Loucy (cell line): ENCODE results near the gene ADAMTS7.
"Not testable (repeated sequence)": the region's sequence is repeated elsewhere in the genome, so short reads cannot be mapped to it uniquely, and the experiment has no call there.

Source experiments
- H2AFZ ChIP-seq: fragments of 200-600 bp; sonication (generic); 2 replicates; pipeline ENCODE4 v1.6.0; 2016; ENCODE audit warnings: antibody characterized with exemption, mild to moderate bottlenecking, low read length, moderate library complexity
- H3F3A ChIP-seq: fragments of 200-600 bp; 2 replicates; pipeline ENCODE4 v1.6.0; 2016; ENCODE audit warnings: antibody characterized with exemption, low read depth, mild to moderate bottlenecking
- H3K27me3 ChIP-seq: fragments of 200-600 bp; sonication (generic); 2 replicates; pipeline ENCODE4 v1.6.1; 2014; ENCODE audit warnings: low read length, mild to moderate bottlenecking; ENCODE audit not compliant: insufficient read depth, poor library complexity, severe bottlenecking
- H3K36me3 ChIP-seq: fragments of 200-600 bp; sonication (generic); 2 replicates; pipeline ENCODE4 v1.6.1; 2016; ENCODE audit warnings: low read length; ENCODE audit not compliant: insufficient read depth
- H3K4me1 ChIP-seq: fragments of 200-600 bp; sonication (generic); 2 replicates; pipeline ENCODE4 v1.5.1; 2014; ENCODE audit warnings: low read length, mild to moderate bottlenecking; ENCODE audit not compliant: insufficient read depth, poor library complexity, severe bottlenecking
- H3K4me2 ChIP-seq: fragments of 200-600 bp; sonication (generic); 2 replicates; pipeline ENCODE4 v1.6.0; 2014; ENCODE audit warnings: antibody characterized with exemption, low read length, low read depth, mild to moderate bottlenecking; ENCODE audit not compliant: poor library complexity, severe bottlenecking
- H3K4me3 ChIP-seq: fragments of 200-600 bp; sonication (generic); 2 replicates; pipeline ENCODE4 v1.5.1; 2014; ENCODE audit warnings: low read length, mild to moderate bottlenecking, mixed read lengths; ENCODE audit not compliant: poor library complexity, severe bottlenecking
- H3K79me2 ChIP-seq: fragments of 200-600 bp; sonication (generic); 2 replicates; pipeline ENCODE4 v1.6.1; 2014; ENCODE audit warnings: low read length; ENCODE audit not compliant: insufficient read depth
- H3K9ac ChIP-seq: fragments of 200-600 bp; sonication (generic); 2 replicates; pipeline ENCODE4 v1.6.0; 2014; ENCODE audit warnings: mild to moderate bottlenecking, low read depth, low read length, moderate library complexity; ENCODE audit not compliant: poor library complexity, severe bottlenecking
- H3K9me2 ChIP-seq: fragments of 200-600 bp; sonication (generic); replicated peaks from 2 replicates; pipeline ENCODE4 v1.6.1; 2016; ENCODE audit warnings: low read depth, low read length, mixed read lengths
- H3K9me3 ChIP-seq: fragments of 200-600 bp; sonication (generic); 2 replicates; pipeline ENCODE4 v1.6.1; 2014; ENCODE audit warnings: mild to moderate bottlenecking, antibody characterized with exemption, low read length, low read depth; ENCODE audit not compliant: insufficient read depth
- H4K20me1 ChIP-seq: fragments of 200-600 bp; sonication (generic); 2 replicates; pipeline ENCODE4 v1.6.0; 2014; ENCODE audit warnings: antibody characterized with exemption, low read length, mild to moderate bottlenecking; ENCODE audit not compliant: insufficient read depth, poor library complexity, severe bottlenecking
- CTCF ChIP-seq: fragments of 200-600 bp; sonication (generic); conservative IDR thresholded peaks from 2 replicates; pipeline ENCODE4 v1.5.1; 2014; ENCODE audit warnings: mild to moderate bottlenecking, antibody characterized with exemption, low read length
- EZH2phosphoT487 ChIP-seq: fragments of 200-600 bp; IDR thresholded peaks from 2 replicates; pipeline ENCODE4 v1.6.1; 2018; ENCODE audit warnings: antibody characterized with exemption, mild to moderate bottlenecking, moderate library complexity, borderline replicate concordance

ADAMTS7 gene

GRCh38 chr15:78797951-78798350 lies 13.3 kb downstream of the ADAMTS7 start:
- H3K4me1 ChIP-seq: no peaks in the 10 kb centered on the region
- H3K79me2 ChIP-seq: no peaks in the 10 kb centered on the region
- no peaks in the 10 kb centered on the region for H3K9me3 ChIP-seq
- no peak overlapping the region for H3K4me3 ChIP-seq
- no peak overlapping the region for H3K4me2 ChIP-seq
- H3K36me3 ChIP-seq: no peaks in the 10 kb centered on the region
- no peaks in the 10 kb centered on the region for H4K20me1 ChIP-seq
- TF ChIP-seq CTCF (no peak), EZH2phosphoT487 (no peak)
- H3K27me3 ChIP-seq: no peaks in the 10 kb centered on the region
- H3K9ac ChIP-seq: no peak overlapping the region
- no peaks in the 10 kb centered on the region for H3F3A ChIP-seq
- H3K9me2 ChIP-seq: no peaks in the 10 kb centered on the region
- no peak overlapping the region for H2AFZ ChIP-seq

GRCh38 chr15:78796510-78796909 lies 14.8 kb downstream of the ADAMTS7 start:
- Histone ChIP-seq H3K79me2 (no peaks in the 10 kb centered on the region), H3K4me1 (no peaks in the 10 kb centered on the region), H4K20me1 (no peaks in the 10 kb centered on the region), H3F3A (no peaks in the 10 kb centered on the region), H3K4me2 (no peak overlapping the region), H3K9me2 (no peaks in the 10 kb centered on the region), H3K9ac (no peak overlapping the region), H3K27me3 (no peaks in the 10 kb centered on the region), H3K4me3 (no peak overlapping the region), H3K36me3 (no peaks in the 10 kb centered on the region), H2AFZ (no peak overlapping the region), H3K9me3 (no peaks in the 10 kb centered on the region)
- TF ChIP-seq CTCF (no peak), EZH2phosphoT487 (no peak)

DNA sequence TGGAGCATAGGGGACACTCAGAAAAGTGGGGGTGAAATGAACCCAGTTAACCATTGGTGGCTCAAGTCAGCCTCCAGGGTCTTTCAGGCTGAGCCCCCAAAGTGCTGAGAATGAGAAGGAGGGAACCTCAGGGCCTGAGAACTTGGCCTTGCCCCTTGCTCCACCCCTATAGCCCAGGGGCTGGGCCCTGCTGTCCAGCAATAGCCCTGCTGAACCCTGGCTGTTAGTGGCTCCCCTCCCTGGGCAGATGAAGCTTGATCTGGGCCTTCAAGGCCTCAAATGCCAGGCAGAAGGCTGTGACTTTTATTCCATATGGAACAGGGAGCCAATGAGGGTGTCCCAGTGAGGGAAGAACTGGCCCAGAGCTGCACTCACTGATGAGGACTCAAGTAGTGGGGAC lies 16.2 kb downstream of the ADAMTS7 start:
- no peak for TF ChIP-seq EZH2phosphoT487
- no peak for TF ChIP-seq CTCF
- H3F3A ChIP-seq: no peaks in the 10 kb centered on the region
- no peak overlapping the region for H3K4me2 ChIP-seq
- H3K79me2 ChIP-seq: no peaks in the 10 kb centered on the region
- no peaks in the 10 kb centered on the region for H4K20me1 ChIP-seq
- no peak overlapping the region for H3K4me3 ChIP-seq
- no peaks in the 10 kb centered on the region for H3K36me3 ChIP-seq
- no peaks in the 10 kb centered on the region for H3K27me3 ChIP-seq
- no peak overlapping the region for H3K9ac ChIP-seq
- no peak overlapping the region for H2AFZ ChIP-seq
- H3K9me2 ChIP-seq: no peaks in the 10 kb centered on the region
- H3K9me3 ChIP-seq: no peaks in the 10 kb centered on the region
- H3K4me1 ChIP-seq: no peaks in the 10 kb centered on the region

DNA sequence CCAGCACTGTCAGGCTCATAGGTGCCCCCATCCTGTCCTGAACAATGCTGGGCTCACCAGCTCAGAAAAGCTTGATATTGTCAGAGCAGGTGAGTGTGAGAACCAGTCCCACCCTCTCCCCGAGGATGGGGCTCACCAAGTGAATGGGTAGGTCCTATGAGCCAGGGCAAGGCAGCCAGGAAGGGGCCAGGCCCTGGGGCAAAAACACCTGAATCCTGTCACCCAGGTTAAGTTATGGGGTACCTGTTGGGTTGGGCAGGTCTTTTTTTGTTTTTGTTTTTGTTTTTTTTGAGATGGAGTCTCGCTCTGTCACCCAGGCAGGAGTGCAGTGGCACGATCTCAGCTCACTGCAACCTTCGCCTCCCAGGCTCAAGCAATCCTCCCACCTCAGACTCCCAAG lies 16.8 kb downstream of the ADAMTS7 start:
- not testable (repeated sequence) for H3K36me3 ChIP-seq, H4K20me1 ChIP-seq, H3K4me2 ChIP-seq, H3K4me1 ChIP-seq, H3K9me3 ChIP-seq, H3F3A ChIP-seq, H3K9me2 ChIP-seq, H3K4me3 ChIP-seq, H3K27me3 ChIP-seq, H3K9ac ChIP-seq, H2AFZ ChIP-seq, H3K79me2 ChIP-seq
